Measurements from ENCODE around the gene POM121L12.

The POM121L12 gene

GRCh38 chr7:53035499-53036412, at the start of gene POM121L12:
TSS of gene POM121L12 (plus strand) at chr7:53035633. CDS start at chr7:53035672, 39 bp downstream.
- no peak for DNase-seq (ENCODE audit: low read depth)

DNA sequence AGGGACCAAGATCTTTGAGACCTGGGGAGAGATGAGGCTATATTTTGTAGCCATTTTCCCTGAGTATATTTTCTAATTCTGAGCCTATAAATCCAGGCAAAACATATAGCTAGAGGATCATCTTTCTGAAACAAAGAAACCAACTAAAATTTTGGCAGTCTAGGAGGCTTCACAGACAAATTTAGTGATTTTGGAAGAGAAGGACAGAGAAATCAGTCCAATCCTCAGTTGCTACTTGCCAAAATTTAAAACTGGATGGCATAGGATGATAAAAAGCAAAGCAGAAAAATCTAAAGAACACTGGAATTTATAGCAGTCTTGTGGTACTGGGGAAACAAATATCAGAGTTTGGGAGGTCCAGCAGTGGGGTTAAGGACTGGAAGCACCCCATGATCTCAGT, 43.4 kb upstream of the POM121L12 start:
- no peak for DNase-seq (ENCODE audit: low read depth)

GRCh38 chr7:52992479-52993162, 42.8 kb upstream of the POM121L12 start:
- no peak for DNase-seq (ENCODE audit: low read depth)

- no peak for DNase-seq (ENCODE audit: low read depth)
Measured at GRCh38 chr7:52995676-52996075, 39.8 kb upstream of the POM121L12 start.

GRCh38 chr7:53001221-53001620, 34.2 kb upstream of the POM121L12 start:
- no peak for DNase-seq (ENCODE audit: low read depth)

- no peak for DNase-seq (ENCODE audit: low read depth)
Measured at GRCh38 chr7:53002389-53002788, 33.0 kb upstream of the POM121L12 start.

DNA sequence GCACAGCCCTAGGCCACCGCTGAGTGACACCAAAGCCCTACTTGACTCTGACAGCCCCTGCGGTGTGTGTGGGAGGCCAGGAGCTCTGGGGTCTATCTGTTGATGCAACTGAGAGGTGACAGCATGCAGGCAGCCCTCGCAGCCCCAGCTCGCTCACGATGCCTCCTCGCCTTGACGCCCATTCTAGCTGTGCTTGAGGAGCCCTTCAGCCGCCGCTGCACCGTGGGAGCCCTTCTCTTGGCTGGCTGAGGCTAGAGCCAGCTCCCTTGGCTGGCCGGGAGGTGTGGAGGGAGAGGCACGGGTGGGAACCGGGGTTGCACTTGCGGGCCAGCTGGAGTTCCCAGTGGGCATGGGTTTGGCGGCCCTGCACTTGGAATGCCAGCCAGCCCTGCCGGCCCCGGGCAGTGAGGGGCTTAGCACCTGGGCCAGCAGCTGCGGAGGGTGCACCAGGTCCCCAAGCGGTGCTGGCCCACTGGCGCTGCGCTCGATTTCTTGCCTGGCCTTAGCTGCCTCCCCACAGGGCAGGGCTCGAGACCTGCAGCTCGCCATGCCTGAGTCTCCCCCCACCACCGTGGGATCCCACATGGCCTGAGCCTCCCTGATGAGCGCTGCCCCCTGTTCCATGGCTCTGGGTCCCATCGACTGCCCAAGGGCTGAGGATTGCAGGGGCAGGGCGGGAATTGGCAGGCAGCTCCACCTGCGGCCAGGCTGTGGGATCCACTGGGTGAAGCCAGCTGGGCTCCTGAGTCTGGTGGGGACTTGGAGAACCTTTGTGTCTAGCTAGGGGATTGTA, 31.6 kb upstream of the POM121L12 start:
- DNase-seq (ENCODE audit: low read depth), result no peak

DNA sequence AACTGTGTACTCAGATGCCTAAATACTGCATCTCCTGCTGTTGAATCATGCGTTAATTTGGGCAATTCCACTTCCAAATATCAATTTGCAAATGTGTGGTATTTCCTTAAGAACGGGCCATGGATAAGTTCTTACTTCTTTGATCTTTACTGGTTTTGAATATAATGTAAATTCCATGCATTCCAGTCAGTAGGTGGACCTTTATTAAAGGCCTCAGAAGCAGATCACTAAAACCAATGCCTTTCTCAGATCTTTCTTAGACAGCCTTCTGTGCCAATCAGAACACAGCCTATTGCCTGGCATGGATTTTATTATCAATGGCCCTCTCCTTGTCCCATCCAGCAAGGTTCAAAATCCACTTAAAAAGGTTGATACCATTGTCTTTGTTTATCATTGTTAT, 21.5 kb upstream of the POM121L12 start:
- DNase-seq (ENCODE audit: low read depth), result no peak

DNA sequence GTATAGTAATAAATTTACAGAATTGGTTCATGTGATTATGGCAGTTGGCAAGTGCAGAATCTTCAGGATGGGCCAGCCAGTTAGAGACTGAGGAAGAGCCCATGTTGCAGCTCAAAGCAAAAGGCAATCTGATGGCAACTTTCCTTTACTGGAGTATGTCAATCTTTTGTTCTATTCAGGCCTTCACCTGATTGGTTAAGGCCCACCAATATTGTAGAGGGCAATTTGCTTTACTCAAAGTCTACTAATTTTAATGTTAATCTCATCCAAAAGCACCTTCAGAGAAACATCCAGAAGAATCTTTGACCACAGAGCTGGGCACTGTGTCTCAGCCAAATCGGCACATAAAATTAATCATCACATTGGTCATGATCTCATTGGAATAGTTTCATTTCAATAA, 20.0 kb upstream of the POM121L12 start:
- no peak for DNase-seq (ENCODE audit: low read depth)

DNA sequence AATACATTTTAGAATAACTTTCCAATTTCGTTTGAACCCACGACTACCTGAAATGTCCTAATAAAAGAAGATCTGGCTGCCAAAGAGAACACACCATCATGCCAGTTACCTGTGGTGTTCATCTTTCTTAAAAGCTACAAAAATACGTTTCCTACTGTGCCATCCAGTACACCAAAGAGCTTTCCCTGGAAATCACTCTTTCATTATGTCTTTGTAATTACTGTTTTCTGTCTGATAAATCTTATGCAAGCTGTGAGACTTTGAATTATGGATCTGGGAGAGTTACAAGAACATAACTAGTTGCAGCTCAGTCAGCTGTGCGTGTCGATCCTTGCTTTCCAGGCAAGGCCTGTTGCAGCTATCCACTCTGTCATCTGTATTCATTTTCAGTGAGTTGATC, 12.5 kb upstream of the POM121L12 start:
- DNase-seq (ENCODE audit: low read depth), result no peak

GRCh38 chr7:53048638-53049037, 13.2 kb downstream of the POM121L12 start:
- DNase-seq (ENCODE audit: low read depth), result no peak

DNA sequence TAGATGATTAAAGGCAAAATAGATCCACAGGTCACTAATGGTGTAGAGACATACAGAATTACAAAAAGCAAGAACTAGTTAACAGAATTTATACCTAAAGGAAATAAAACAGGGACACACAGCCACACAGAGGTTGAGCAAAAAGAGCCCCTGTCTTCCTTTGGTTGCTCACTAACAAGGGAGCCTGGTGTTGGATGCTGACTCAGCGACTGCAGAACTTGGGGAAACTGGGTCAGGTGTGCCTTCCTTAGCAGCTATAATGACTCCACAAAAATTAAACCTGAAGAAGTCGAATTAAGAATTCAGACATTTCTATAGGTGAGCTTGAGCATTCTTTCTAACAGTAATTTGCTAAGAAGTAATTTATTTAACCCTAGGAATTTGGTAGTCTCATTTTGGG, 15.0 kb downstream of the POM121L12 start:
- no peak for DNase-seq (ENCODE audit: low read depth)

- DNase-seq (ENCODE audit: low read depth), result no peak
Measured at GRCh38 chr7:53059591-53059990, 24.2 kb downstream of the POM121L12 start.

DNA sequence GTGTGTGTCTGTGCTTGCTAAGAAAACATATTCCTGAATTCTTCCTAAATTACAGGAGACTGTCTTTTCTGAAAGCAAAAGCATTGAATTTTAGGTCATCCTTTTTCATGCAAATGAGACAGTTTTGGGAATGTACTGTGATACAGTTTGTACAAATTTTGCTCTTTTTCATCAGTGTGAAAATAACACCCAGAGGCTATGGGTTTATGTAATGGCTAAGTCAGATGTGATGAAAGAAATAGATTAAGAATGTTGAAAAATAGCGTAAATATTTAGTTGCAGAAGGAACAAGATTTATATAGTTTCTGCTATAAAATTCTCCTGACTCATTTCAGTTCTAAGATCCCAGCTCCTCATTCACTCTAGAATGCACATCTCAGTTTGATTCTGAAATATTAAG, 24.6 kb downstream of the POM121L12 start:
- DNase-seq (ENCODE audit: low read depth), result no peak

- no peak for DNase-seq (ENCODE audit: low read depth)
Measured at GRCh38 chr7:53062796-53063195, 27.4 kb downstream of the POM121L12 start.

DNA sequence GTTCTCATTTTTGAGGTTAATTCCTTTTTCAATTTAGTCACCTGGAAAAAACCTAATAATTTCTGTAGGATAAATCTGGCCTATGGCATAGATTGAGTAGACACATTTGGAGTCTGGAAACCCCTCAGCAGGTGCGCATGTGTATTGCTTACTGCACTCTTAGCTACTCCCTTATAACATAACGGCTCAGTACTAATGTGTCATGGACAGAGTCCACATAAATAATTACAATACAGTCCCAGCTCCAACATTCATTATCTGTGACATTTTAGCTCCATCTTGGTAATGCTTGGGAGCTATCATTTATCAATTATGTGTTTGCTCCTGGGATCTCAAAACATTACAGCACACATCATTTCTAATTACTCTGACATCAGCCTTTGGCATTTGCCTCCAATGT, 33.2 kb downstream of the POM121L12 start:
- DNase-seq (ENCODE audit: low read depth), result no peak

DNA sequence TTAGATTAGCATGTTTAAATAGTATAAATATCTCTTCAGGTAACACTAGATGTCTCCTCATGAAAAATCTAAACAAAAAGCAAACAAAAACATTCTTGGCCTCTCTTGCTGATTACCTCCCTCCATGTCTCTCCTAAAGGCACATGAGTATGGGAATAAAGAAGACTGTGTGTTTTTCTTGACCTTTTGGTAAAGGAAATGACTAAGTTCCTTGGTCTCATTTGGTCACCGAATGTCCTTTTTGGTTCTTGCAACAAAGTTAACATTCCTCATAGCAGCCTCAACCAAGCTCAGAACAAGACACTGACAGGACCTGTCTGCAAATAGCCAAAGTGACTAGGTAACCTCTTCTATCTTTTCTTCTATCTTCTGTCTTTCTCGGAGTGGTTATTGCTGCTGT, 35.5 kb downstream of the POM121L12 start:
- DNase-seq (ENCODE audit: low read depth), result no peak

All from T-helper 22 cell (primary cell).